Ishikawa (cell line): ENCODE measurements around the gene HRG.

Experiments
- CEBPB ChIP-seq: IDR thresholded peaks from 2 replicates; pipeline ENCODE4 v1.6.1; 2012
- CREB1 ChIP-seq: IDR thresholded peaks from 2 replicates; pipeline ENCODE4 v1.6.1; 2012; ENCODE audit warnings: low read depth
- EGR1 ChIP-seq: IDR thresholded peaks from 2 replicates; pipeline ENCODE4 v1.6.1; 2012
- EP300 ChIP-seq: IDR thresholded peaks from 2 replicates; pipeline ENCODE4 v1.6.1; 2012; ENCODE audit warnings: borderline replicate concordance
- FOXM1 ChIP-seq: IDR thresholded peaks from 2 replicates; pipeline ENCODE4 v1.6.1; 2012; ENCODE audit warnings: low read depth, borderline replicate concordance
- NFIC ChIP-seq: IDR thresholded peaks from 2 replicates; pipeline ENCODE4 v1.6.1; 2012
- RAD21 ChIP-seq: IDR thresholded peaks from 2 replicates; pipeline ENCODE4 v1.6.1; 2012; ENCODE audit warnings: low read depth
- TAF1 ChIP-seq: IDR thresholded peaks from 2 replicates; pipeline ENCODE4 v1.6.1; 2012; ENCODE audit warnings: low read depth, mild to moderate bottlenecking
- TCF12 ChIP-seq: IDR thresholded peaks from 2 replicates; pipeline ENCODE4 v1.6.1; 2012; ENCODE audit warnings: low read depth
- TEAD4 ChIP-seq: IDR thresholded peaks from 2 replicates; pipeline ENCODE4 v1.6.1; 2012
- YY1 ChIP-seq: IDR thresholded peaks from 2 replicates; pipeline ENCODE4 v1.6.1; 2012; ENCODE audit warnings: low read depth
- ZBTB7A ChIP-seq: IDR thresholded peaks from 2 replicates; pipeline ENCODE4 v1.6.1; 2012; ENCODE audit warnings: low read depth
- TF ChIP-seq, protein P1 (sequence below): IDR thresholded peaks from 2 replicates; pipeline ENCODE4 v1.6.1; 2012
- TF ChIP-seq, protein P2 (sequence below): IDR thresholded peaks from 2 replicates; pipeline ENCODE4 v1.6.1; 2012; ENCODE audit warnings: low read depth, mild to moderate bottlenecking
- TF ChIP-seq, protein P3 (sequence below): IDR thresholded peaks from 2 replicates; pipeline ENCODE4 v1.6.1; 2012

The HRG gene

DNA sequence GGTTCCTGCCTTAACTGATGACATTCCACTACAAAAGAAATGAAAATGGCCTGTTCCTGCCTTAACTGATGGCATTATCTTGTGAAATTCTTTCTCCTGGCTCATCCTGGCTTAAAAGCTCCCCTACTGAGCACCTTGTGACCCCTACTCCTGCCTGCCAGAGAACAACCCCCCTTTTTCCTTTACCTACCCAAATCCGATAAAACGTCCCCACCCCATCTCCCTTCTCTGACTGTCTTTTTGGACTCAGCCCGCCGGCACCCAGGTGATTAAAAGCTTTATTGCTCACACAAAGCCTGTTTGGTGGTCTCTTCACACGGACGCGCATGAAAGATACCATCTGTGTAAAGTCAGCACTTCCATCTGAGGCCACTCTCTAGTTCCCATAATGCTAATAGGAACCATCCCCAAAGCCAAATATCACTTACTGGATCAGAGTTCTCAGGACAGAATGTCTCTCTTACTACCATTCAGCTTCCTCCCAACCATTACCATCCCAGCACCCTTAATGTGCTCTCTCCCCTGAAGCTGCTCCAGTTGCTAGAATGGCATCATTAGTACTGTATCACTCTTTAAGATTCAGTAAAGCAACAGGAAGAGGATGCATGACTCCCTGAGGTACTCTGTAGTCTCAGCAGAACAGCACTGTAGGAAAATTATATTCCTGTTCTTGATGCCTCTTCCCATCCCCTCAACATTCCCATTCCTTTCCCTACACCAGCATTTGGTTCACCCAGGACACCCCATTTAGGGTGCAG is 2.3 kb upstream of the HRG start:
- TF ChIP-seq TCF12 (no peak), CREB1 (no peak), RAD21 (no peak), NFIC (no peak), TEAD4 (no peak), CEBPB (no peak), FOXM1 (no peak), TAF1 (no peak), EGR1 (no peak)
- TF ChIP-seq, protein P1, sequence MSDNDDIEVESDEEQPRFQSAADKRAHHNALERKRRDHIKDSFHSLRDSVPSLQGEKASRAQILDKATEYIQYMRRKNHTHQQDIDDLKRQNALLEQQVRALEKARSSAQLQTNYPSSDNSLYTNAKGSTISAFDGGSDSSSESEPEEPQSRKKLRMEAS = no peak
- TF ChIP-seq, protein P2, sequence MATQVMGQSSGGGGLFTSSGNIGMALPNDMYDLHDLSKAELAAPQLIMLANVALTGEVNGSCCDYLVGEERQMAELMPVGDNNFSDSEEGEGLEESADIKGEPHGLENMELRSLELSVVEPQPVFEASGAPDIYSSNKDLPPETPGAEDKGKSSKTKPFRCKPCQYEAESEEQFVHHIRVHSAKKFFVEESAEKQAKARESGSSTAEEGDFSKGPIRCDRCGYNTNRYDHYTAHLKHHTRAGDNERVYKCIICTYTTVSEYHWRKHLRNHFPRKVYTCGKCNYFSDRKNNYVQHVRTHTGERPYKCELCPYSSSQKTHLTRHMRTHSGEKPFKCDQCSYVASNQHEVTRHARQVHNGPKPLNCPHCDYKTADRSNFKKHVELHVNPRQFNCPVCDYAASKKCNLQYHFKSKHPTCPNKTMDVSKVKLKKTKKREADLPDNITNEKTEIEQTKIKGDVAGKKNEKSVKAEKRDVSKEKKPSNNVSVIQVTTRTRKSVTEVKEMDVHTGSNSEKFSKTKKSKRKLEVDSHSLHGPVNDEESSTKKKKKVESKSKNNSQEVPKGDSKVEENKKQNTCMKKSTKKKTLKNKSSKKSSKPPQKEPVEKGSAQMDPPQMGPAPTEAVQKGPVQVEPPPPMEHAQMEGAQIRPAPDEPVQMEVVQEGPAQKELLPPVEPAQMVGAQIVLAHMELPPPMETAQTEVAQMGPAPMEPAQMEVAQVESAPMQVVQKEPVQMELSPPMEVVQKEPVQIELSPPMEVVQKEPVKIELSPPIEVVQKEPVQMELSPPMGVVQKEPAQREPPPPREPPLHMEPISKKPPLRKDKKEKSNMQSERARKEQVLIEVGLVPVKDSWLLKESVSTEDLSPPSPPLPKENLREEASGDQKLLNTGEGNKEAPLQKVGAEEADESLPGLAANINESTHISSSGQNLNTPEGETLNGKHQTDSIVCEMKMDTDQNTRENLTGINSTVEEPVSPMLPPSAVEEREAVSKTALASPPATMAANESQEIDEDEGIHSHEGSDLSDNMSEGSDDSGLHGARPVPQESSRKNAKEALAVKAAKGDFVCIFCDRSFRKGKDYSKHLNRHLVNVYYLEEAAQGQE = no peak

DNA sequence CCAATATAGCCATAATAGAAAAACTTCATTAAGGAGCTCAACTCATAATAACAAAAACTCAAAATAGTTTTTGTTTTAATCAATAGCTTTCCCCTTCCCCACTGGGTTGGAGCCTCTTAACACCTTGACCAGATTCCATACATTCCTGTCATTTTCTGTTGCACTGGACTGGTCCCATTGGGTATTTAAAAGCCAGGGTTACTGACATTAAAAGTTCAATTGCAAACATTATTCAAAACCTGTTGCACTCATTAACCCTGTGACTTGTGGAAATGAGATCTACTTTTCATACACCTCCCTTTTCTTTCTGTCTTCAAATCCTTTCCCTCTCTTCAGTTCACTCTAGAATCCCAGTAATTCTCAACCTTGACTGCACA is 1.7 kb upstream of the HRG start:
- TF ChIP-seq EGR1 (no peak), TCF12 (no peak), TEAD4 (0 out of 2 replicates have a peak, but pooled peaks have one; percentile 49), CREB1 (no peak)
- TF ChIP-seq, protein P2 = no peak

DNA sequence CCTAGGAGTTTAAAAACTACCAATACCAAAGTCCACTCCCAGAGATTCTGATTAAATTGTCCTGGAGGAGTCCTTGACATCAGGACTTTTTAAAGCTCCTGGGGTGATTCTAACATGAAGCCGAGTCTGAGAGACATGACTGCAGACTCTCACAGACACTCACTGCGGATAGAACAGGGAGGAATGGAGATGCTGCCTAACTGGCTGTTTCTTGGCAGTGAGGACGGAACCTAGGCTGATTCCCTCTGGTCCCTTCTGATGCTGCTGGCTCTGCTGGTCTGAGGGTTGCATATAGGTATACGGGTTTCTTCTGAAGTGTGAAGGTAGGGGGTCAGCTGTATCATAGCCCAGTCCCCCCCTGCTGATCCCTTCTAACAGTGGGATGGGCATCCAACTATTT is 1.3 kb upstream of the HRG start:
- TF ChIP-seq NFIC = no peak
- TF ChIP-seq TEAD4 = no peak
- no peak for TF ChIP-seq YY1
- TF ChIP-seq CREB1 = no peak
- no peak for TF ChIP-seq TAF1
- TF ChIP-seq, protein P1 = no peak
- no peak for TF ChIP-seq EGR1
- TF ChIP-seq, protein P2 = no peak
- TF ChIP-seq ZBTB7A = no peak
- no peak for TF ChIP-seq RAD21
- TF ChIP-seq TCF12 = no peak
- TF ChIP-seq FOXM1 = no peak
- TF ChIP-seq CEBPB = no peak
- no peak for TF ChIP-seq EP300
- TF ChIP-seq, protein P3, sequence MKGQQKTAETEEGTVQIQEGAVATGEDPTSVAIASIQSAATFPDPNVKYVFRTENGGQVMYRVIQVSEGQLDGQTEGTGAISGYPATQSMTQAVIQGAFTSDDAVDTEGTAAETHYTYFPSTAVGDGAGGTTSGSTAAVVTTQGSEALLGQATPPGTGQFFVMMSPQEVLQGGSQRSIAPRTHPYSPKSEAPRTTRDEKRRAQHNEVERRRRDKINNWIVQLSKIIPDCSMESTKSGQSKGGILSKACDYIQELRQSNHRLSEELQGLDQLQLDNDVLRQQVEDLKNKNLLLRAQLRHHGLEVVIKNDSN = no peak

DNA sequence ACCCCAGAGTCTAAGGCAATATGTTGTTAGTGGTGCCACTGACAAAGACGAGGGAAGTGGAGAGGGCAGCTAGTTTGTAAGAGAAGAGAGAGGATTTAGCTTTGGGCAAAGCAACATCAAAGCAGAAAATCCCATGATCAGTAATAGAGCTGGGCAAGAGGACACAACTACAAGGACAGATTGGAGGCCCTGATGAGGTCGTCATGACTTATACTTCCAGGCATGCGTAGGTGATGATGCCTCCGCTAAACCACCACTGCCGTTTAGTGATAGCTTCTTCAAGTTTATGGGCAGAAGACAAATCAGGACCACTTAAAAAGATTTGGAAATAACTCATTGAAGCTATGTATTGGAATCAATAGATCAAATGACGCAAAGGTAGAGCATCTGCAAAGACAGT is 2.6 kb downstream of the HRG start:
- TF ChIP-seq, protein P3 = no peak
- TF ChIP-seq EP300 (no peak), TEAD4 (no peak), TAF1 (no peak)
